Measurements from ENCODE around the gene PLAC9. TPM values are rescaled to one million over a fixed set of nuclear protein-coding genes. Genes with fewer than 3 reads are reported as not detected.

Gene PLAC9
- total and polyA plus RNA-seq, 2 experiments from 2014 or later = 1.9 TPM; not detected in 1

- no peak overlapping the region for H3K4me3 ChIP-seq
- H3K36me3 ChIP-seq = no peaks in the 10 kb centered on the region
- H3K27ac ChIP-seq = no peak overlapping the region
- no peak for TF ChIP-seq CTCF (IDR thresholded peaks at IDR 0.05; ENCODE audit: low read depth, low read length)
- no peaks in the 10 kb centered on the region for H3K9me3 ChIP-seq (ENCODE audit: low read depth)
- H3K27me3 ChIP-seq = no peaks in the 10 kb centered on the region
- no peak for DNase-seq (ENCODE audit: low read depth in 1 of 2, low spot score in 1 of 2)
- peaks cover 22% of the 10 kb centered on the region for H3K4me1 ChIP-seq (ENCODE audit: low read depth)
These were observed 62.0 kb downstream of the PLAC9 start for GRCh38 chr10:80194373-80195045.

Other genes starting within 250 kb of the PLAC9 start
- gene SFTPD, start 183.6 kb upstream of the PLAC9 start, total RNA-seq = 0.15 and 1.1 TPM in 2 replicates
- 0.73 TPM in 1 of 2 replicates, not detected in the other for gene SFTPD, start 183.6 kb upstream of the PLAC9 start, polyA plus RNA-seq
- 8.6 and 10.8 TPM in 2 replicates for gene TMEM254, start 54.1 kb upstream of the PLAC9 start, total RNA-seq
- 17.0 and 18.6 TPM in 2 replicates for gene TMEM254, start 54.1 kb upstream of the PLAC9 start, polyA plus RNA-seq
- 74.4 and 80.2 TPM in 2 replicates for gene ANXA11, start 72.8 kb downstream of the PLAC9 start, total RNA-seq
- gene ANXA11, start 72.8 kb downstream of the PLAC9 start, polyA plus RNA-seq = 82.4 and 112 TPM in 2 replicates
- 5.1 and 5.6 TPM in 2 replicates for gene MAT1A, start 156.9 kb downstream of the PLAC9 start, total RNA-seq
- 1.9 and 3.4 TPM in 2 replicates for gene MAT1A, start 156.9 kb downstream of the PLAC9 start, polyA plus RNA-seq
- not detected in 2 replicates for gene DYDC1, start 224.0 kb downstream of the PLAC9 start, total RNA-seq
- gene DYDC1, start 224.0 kb downstream of the PLAC9 start, polyA plus RNA-seq = 0.41 TPM in 1 of 2 replicates, not detected in the other
- gene DYDC2, start 224.1 kb downstream of the PLAC9 start, total RNA-seq = not detected in 2 replicates
- gene DYDC2, start 224.1 kb downstream of the PLAC9 start, polyA plus RNA-seq = 0.62 TPM in 1 of 2 replicates, not detected in the other

All from cardiac muscle cell (in vitro differentiated cells and primary cell).